K562 (cell line): ENCODE results near the gene NUP188. TPM values are rescaled to one million over a fixed set of nuclear protein-coding genes. Genes with fewer than 3 reads are reported as not detected.

Experiments
- ATAC-seq: fragments of 200-7000 bp; cut with Tn5 transposase; 3 replicates; pipeline ENCODE4 v1.9.1; 2020; ENCODE audit warnings: moderate library complexity
- BruUV-seq: library from RNA; stranded (reverse); fragments of 400-500 nt; replicated peaks from 2 replicates; lab custom pipeline; 2021; lab: Mats Ljungman, UMichigan
- CTCF ChIA-PET: fragments of 300-600 bp; formaldehyde crosslinking; extraction: SDS; loops from one replicate; lab custom pipeline; 2021; ENCODE audit warnings: low intra/inter-chr PET ratio; lab: Yijun Ruan, JAX
- POLR2A ChIA-PET: fragments of 300-600, 350-650 bp; sonication (Branson Sonifier 250); formaldehyde crosslinking; extraction: SDS; loops from one replicate; lab custom pipeline; 2021; ENCODE audit warnings: antibody characterized with exemption, inconsistent platforms; lab: Yijun Ruan, JAX
- DNase-seq, 4 experiments: peaks; one replicate each; pipeline versions ENCODE4 v3.0.0 to v3.0.0-alpha.2; 2011 to 2018; ENCODE audit warnings: low spot score in 3 of 4, mixed read lengths in 3 of 4; ENCODE audit errors: extremely low read depth in 1 of 4
- FAIRE-seq: peaks from 2 replicates; lab custom pipeline; 2011; peaks lifted over from hg19 to GRCh38; lab: Jason Lieb, UNC
- H2AFZ ChIP-seq: 2 replicates; pipeline ENCODE4 v1.6.0; 2011; ENCODE audit warnings: low read depth, low read length, control low read depth, inconsistent platforms
- H3K27ac ChIP-seq: fragments of 200-600 bp; 3 replicates; pipeline ENCODE4 v1.8.0; 2011; ENCODE audit warnings: low read depth, mild to moderate bottlenecking, control low read depth, inconsistent platforms, low read length, moderate library complexity, mixed read lengths; ENCODE audit errors: extremely low read depth
- H3K27me3 ChIP-seq, 2 experiments: fragments of 300-600 bp in 1 of 2; 2 replicates in 1 of 2; 3 replicates in 1 of 2; pipeline versions ENCODE4 v1.6.0 to v1.8.0; 2011; ENCODE audit warnings: inconsistent platforms in 2 of 2, low read length in 2 of 2, mild to moderate bottlenecking in 1 of 2, mixed read lengths in 1 of 2, moderate library complexity in 1 of 2; ENCODE audit not compliant: control insufficient read depth in 2 of 2, insufficient read depth in 2 of 2
- H3K36me3 ChIP-seq: fragments of 300-600 bp; 3 replicates; pipeline ENCODE4 v1.8.0; 2011; ENCODE audit warnings: mild to moderate bottlenecking, low read length, inconsistent platforms; ENCODE audit not compliant: control insufficient read depth, insufficient read depth
- H3K4me1 ChIP-seq, 2 experiments: fragments of 200-600 bp in 1 of 2; replicated peaks in 1 of 2; 2 replicates in 1 of 2; 3 replicates in 1 of 2; pipeline versions ENCODE4 v1.5.1 to v1.8.0; 2011; ENCODE audit warnings: inconsistent platforms in 2 of 2, low read length in 2 of 2, mild to moderate bottlenecking in 1 of 2, mixed read lengths in 1 of 2, moderate library complexity in 1 of 2; ENCODE audit not compliant: control insufficient read depth in 2 of 2, insufficient read depth in 2 of 2
- H3K4me2 ChIP-seq: 2 replicates; pipeline ENCODE4 v1.6.1; 2011; ENCODE audit warnings: low read length, control low read depth, inconsistent platforms, mixed read lengths; ENCODE audit not compliant: insufficient read depth
- H3K4me3 ChIP-seq: fragments of 200-600 bp; sonication (generic), shearing (Covaris generic); 2 replicates; pipeline ENCODE4 v1.5.1; 2016; ENCODE audit warnings: control low read depth, inconsistent platforms
- H3K79me2 ChIP-seq: fragments of 200-600 bp; 3 replicates; pipeline ENCODE4 v1.8.0; 2011; ENCODE audit warnings: low read length, inconsistent platforms; ENCODE audit not compliant: control insufficient read depth, insufficient read depth
- H3K9ac ChIP-seq, 2 experiments: 2 replicates each; pipeline versions ENCODE4 v1.6.0 to v1.6.1; 2011; ENCODE audit warnings: low read depth in 2 of 2, low read length in 2 of 2, control low read depth in 1 of 2, inconsistent platforms in 1 of 2, mild to moderate bottlenecking in 1 of 2, mixed read lengths in 1 of 2; ENCODE audit not compliant: insufficient read depth in 1 of 2
- H3K9me1 ChIP-seq: one replicate; pipeline ENCODE4 v1.6.0; 2011; ENCODE audit warnings: inconsistent platforms, mild to moderate bottlenecking, low read length, moderate library complexity; ENCODE audit not compliant: control insufficient read depth, insufficient read depth
- H3K9me3 ChIP-seq: replicated peaks from 2 replicates; pipeline ENCODE4 v1.5.1; 2011; ENCODE audit warnings: low read depth, low read length, inconsistent platforms; ENCODE audit not compliant: control insufficient read depth, insufficient read depth
- H4K20me1 ChIP-seq: replicated peaks from 2 replicates; pipeline ENCODE4 v1.6.1; 2011; ENCODE audit warnings: low read length, inconsistent platforms, mixed read lengths; ENCODE audit not compliant: control insufficient read depth, insufficient read depth
- STAT5B ChIP-seq: fragments of 250-450 bp; sonication (Bioruptor Pico); IDR thresholded peaks from 2 replicates; pipeline ENCODE4 v1.8.0; 2021; ENCODE audit warnings: mild to moderate bottlenecking, inconsistent platforms
- ZNF316 ChIP-seq: fragments of 450-650 bp; IDR thresholded peaks from 2 replicates; pipeline ENCODE4 v1.6.1; 2016
- ZNF79 ChIP-seq: fragments of 250-450 bp; sonication (Bioruptor Pico); IDR thresholded peaks from 2 replicates; pipeline ENCODE4 v1.4.0; 2020; ENCODE audit warnings: low read depth, mild to moderate bottlenecking, moderate library complexity
- WGBS: fragments of 100-300 bp; shearing (Covaris generic); methylation state at CpG from one replicate; pipeline ENCODE4 v1.1.6; 2016; ENCODE audit warnings: low coverage, mixed read lengths; ENCODE audit not compliant: insufficient coverage; ENCODE audit errors: missing lambda C conversion rate; 5-methylcytosine and 5-hydroxymethylcytosine counted together
- in situ Hi-C: fragments of 300-500 bp; cut with MboI; formaldehyde crosslinking; loops from 4 replicates; pipeline ENCODE4 v1.15.0; 2018; ENCODE audit warnings: inconsistent platforms, mixed read lengths
- intact Hi-C: fragments of 100-400 bp; cut with micrococcal nuclease; formaldehyde crosslinking; loops from 2 replicates; pipeline ENCODE4 v1.14.2; 2022
- polyA plus RNA-seq, 8 experiments: library from polyadenylated mRNA; depleted of rRNA in 4 of 8; stranded (reverse) in 5 of 8; unstranded in 3 of 8; fragments of >200 nt; fragmentation: Nextera tagmentation in 2 of 8; fragmentation: Illumina TruSeq in 1 of 8; extraction: Ambion mirVana in 2 of 8; extraction: Trizol in 1 of 8; gene quantifications; 2 replicates each; pipeline versions ENCODE4 v1.2.1 to v1.2.3, GENCODE V29; 2011 to 2014; ENCODE audit warnings: inconsistent platforms in 1 of 8, missing spikeins in 1 of 8
- total RNA-seq, 7 experiments: library from RNA; depleted of rRNA in 6 of 7; stranded (reverse); fragments of >200 nt in 6 of 7; fragmentation: Illumina TruSeq in 2 of 7; extraction: Trizol in 2 of 7; gene quantifications; 2 replicates each; pipeline versions ENCODE4 v1.2.1 to v1.2.3, GENCODE V29; 2011 to 2021; ENCODE audit warnings: low replicate concordance in 1 of 7
- TF ChIP-seq, protein P1 (sequence below): fragments of 250-450 bp; sonication (Bioruptor Pico); IDR thresholded peaks from 2 replicates; pipeline ENCODE4 v1.8.0; 2022; ENCODE audit warnings: moderate library complexity, mild to moderate bottlenecking, inconsistent platforms
- TF ChIP-seq, protein P2 (sequence below): fragments of 450-650 bp; IDR thresholded peaks from 2 replicates; pipeline ENCODE4 v1.6.1; 2016; ENCODE audit warnings: mild to moderate bottlenecking
- TF ChIP-seq, protein P3 (sequence below): IDR thresholded peaks from 2 replicates; pipeline ENCODE4 v1.6.1; 2016; ENCODE audit warnings: missing genetic modification characterization, missing compliant biosample characterization

Gene NUP188
- total and polyA plus RNA-seq, 9 of the 15 experiments (the other 6 are each of a cell fraction or from before 2014, with no cell fraction given), result 11.7 to 135 (median 70.6) TPM

DNA sequence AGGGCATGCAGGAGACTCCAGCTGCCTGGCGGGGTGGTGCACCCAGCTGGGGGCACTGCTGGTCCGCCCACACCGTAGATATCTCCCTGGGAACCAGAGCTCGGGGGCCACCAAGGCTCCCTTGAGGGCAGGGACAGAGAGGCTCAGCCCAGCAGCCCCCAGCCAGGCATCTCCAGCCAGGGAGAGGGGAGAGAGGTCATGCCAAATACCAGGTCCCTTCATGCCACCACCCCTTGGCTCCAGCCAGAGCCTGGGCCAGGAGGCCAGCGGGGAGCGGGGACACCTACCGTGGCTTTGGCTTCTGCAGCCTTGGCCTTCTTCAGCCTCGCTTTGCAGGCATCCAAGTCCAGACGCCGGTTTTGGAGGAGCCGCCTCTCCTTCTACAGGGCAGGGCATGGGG is 66.6 kb downstream of the NUP188 start:
- no peak for FAIRE-seq
- WGBS, result 97% methylated on average over 11 of the region's 11 CpGs
- no peaks in the 10 kb centered on the region for H3K79me2 ChIP-seq
- H3K27ac ChIP-seq, result no peak overlapping the region
- no peak overlapping the region; a peak in 1 of 4 replicates for H3K9ac ChIP-seq
- no TSS peak for BruUV-seq
- in situ Hi-C loops, result no loop called here
- peaks cover 0 to 26% of the 10 kb centered on the region in 2 experiments; a peak in 1 of 5 replicates for H3K4me1 ChIP-seq
- no peak overlapping the region for H2AFZ ChIP-seq
- no peak overlapping the region for H3K4me2 ChIP-seq
- H3K9me1 ChIP-seq, result no peaks in the 10 kb centered on the region
- H3K36me3 ChIP-seq, result peaks cover 68% of the 10 kb centered on the region; the same call in 2 of the 3 replicates
- intact Hi-C loops, result no loop called here
- DNase-seq, result no peak
- no peaks in the 10 kb centered on the region for H3K9me3 ChIP-seq
- H4K20me1 ChIP-seq, result no peaks in the 10 kb centered on the region
- no peak overlapping the region for H3K4me3 ChIP-seq
- H3K27me3 ChIP-seq, result no peaks in the 10 kb centered on the region
- ChIA-PET CTCF (no interaction called here), POLR2A (no interaction called here)
- no peak for ATAC-seq
- TF ChIP-seq ZNF316 (no peak), STAT5B (CRISPR knock-in tag) (no peak), ZNF79 (CRISPR knock-in tag) (no peak)
- TF ChIP-seq, protein P1, sequence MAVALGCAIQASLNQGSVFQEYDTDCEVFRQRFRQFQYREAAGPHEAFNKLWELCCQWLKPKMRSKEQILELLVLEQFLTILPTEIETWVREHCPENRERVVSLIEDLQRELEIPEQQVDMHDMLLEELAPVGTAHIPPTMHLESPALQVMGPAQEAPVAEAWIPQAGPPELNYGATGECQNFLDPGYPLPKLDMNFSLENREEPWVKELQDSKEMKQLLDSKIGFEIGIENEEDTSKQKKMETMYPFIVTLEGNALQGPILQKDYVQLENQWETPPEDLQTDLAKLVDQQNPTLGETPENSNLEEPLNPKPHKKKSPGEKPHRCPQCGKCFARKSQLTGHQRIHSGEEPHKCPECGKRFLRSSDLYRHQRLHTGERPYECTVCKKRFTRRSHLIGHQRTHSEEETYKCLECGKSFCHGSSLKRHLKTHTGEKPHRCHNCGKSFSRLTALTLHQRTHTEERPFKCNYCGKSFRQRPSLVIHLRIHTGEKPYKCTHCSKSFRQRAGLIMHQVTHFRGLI, result no peak
- TF ChIP-seq, protein P2, sequence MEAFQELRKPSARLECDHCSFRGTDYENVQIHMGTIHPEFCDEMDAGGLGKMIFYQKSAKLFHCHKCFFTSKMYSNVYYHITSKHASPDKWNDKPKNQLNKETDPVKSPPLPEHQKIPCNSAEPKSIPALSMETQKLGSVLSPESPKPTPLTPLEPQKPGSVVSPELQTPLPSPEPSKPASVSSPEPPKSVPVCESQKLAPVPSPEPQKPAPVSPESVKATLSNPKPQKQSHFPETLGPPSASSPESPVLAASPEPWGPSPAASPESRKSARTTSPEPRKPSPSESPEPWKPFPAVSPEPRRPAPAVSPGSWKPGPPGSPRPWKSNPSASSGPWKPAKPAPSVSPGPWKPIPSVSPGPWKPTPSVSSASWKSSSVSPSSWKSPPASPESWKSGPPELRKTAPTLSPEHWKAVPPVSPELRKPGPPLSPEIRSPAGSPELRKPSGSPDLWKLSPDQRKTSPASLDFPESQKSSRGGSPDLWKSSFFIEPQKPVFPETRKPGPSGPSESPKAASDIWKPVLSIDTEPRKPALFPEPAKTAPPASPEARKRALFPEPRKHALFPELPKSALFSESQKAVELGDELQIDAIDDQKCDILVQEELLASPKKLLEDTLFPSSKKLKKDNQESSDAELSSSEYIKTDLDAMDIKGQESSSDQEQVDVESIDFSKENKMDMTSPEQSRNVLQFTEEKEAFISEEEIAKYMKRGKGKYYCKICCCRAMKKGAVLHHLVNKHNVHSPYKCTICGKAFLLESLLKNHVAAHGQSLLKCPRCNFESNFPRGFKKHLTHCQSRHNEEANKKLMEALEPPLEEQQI, result no peak
- TF ChIP-seq, protein P3, sequence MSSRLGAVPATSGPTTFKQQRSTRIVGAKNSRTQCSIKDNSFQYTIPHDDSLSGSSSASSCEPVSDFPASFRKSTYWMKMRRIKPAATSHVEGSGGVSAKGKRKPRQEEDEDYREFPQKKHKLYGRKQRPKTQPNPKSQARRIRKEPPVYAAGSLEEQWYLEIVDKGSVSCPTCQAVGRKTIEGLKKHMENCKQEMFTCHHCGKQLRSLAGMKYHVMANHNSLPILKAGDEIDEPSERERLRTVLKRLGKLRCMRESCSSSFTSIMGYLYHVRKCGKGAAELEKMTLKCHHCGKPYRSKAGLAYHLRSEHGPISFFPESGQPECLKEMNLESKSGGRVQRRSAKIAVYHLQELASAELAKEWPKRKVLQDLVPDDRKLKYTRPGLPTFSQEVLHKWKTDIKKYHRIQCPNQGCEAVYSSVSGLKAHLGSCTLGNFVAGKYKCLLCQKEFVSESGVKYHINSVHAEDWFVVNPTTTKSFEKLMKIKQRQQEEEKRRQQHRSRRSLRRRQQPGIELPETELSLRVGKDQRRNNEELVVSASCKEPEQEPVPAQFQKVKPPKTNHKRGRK (tag), result no peak
